H1 (cell line): ENCODE data around the gene YWHAQ. TPM values are rescaled to one million over a fixed set of nuclear protein-coding genes. Genes with fewer than 3 reads are reported as not detected.

ENCODE experiments used
- CTCF ChIA-PET: fragments of 300-600 bp; sonication (Branson Sonifier 250); formaldehyde crosslinking; loops from one replicate; lab custom pipeline; 2021; ENCODE audit not compliant: partially characterized antibody; lab: Charles Lee
- POLR2A ChIA-PET: fragments of 300-600 bp; sonication (Branson Sonifier 250); formaldehyde crosslinking; loops from one replicate; lab custom pipeline; 2021; ENCODE audit warnings: inconsistent platforms; ENCODE audit not compliant: partially characterized antibody; lab: Charles Lee
- DNase-seq, 2 experiments: peaks; one replicate each; pipeline versions ENCODE4 v3.0.0 to v3.0.0-alpha.2; 2010 to 2022; ENCODE audit warnings: low spot score in 2 of 2, low read depth in 1 of 2, mixed read lengths in 1 of 2
- FAIRE-seq: peaks from 2 replicates; lab custom pipeline; 2011; peaks lifted over from hg19 to GRCh38; lab: Jason Lieb, UNC
- H2AFZ ChIP-seq: 2 replicates; pipeline ENCODE4 v1.8.1; 2012; ENCODE audit warnings: low read length, inconsistent platforms
- H2AK5ac ChIP-seq: 2 replicates; pipeline ENCODE4 v1.6.1; 2013; ENCODE audit warnings: low read depth, low read length
- H2BK120ac ChIP-seq: replicated peaks from 2 replicates; pipeline ENCODE3; 2013; ENCODE audit warnings: low read depth, low read length, inconsistent platforms
- H2BK12ac ChIP-seq: 2 replicates; pipeline ENCODE4 v1.6.1; 2013; ENCODE audit warnings: low read depth, low read length
- H2BK15ac ChIP-seq: 2 replicates; pipeline ENCODE4 v1.6.1; 2013; ENCODE audit warnings: low read length
- H2BK20ac ChIP-seq: 2 replicates; pipeline ENCODE4 v1.6.1; 2013; ENCODE audit warnings: low read length
- H2BK5ac ChIP-seq: 2 replicates; pipeline ENCODE4 v1.6.1; 2013; ENCODE audit warnings: low read depth, low read length
- H3K14ac ChIP-seq: 2 replicates; pipeline ENCODE4 v1.6.1; 2013; ENCODE audit warnings: inconsistent platforms; ENCODE audit not compliant: insufficient read length
- H3K18ac ChIP-seq: 2 replicates; pipeline ENCODE4 v1.6.1; 2013; ENCODE audit warnings: low read length; ENCODE audit errors: extremely low read depth
- H3K23ac ChIP-seq: 2 replicates; pipeline ENCODE4 v1.6.1; 2013; ENCODE audit warnings: inconsistent platforms; ENCODE audit not compliant: insufficient read length
- H3K23me2 ChIP-seq: 2 replicates; pipeline ENCODE4 v1.6.1; 2013; ENCODE audit warnings: low read depth, low read length
- H3K27ac ChIP-seq: 2 replicates; pipeline ENCODE4 v1.6.1; 2011; ENCODE audit warnings: low read depth, low read length, inconsistent platforms
- H3K27me3 ChIP-seq, 4 experiments: replicated peaks in 1 of 4; 1 replicate in 1 of 4; 2 replicates in 3 of 4; pipeline versions ENCODE4 v1.6.1 to v1.8.1; 2011 to 2013; ENCODE audit warnings: low read length in 3 of 4, mild to moderate bottlenecking in 3 of 4, inconsistent platforms in 2 of 4, mixed read lengths in 2 of 4, moderate library complexity in 1 of 4; ENCODE audit not compliant: control insufficient read depth in 3 of 4, insufficient read depth in 3 of 4; ENCODE audit errors: extremely low read depth in 1 of 4
- H3K36me3 ChIP-seq, 4 experiments: 2 replicates each; pipeline versions ENCODE4 v1.6.1 to v1.8.1; 2011 to 2013; ENCODE audit warnings: mild to moderate bottlenecking in 4 of 4, low read length in 3 of 4, moderate library complexity in 2 of 4, control low read depth in 1 of 4, inconsistent platforms in 1 of 4; ENCODE audit not compliant: insufficient read depth in 4 of 4, control insufficient read depth in 2 of 4
- H3K4ac ChIP-seq: replicated peaks from 2 replicates; pipeline ENCODE3; 2013; ENCODE audit warnings: low read length, low read depth, mixed read lengths, inconsistent platforms; ENCODE audit not compliant: insufficient read length
- H3K4me1 ChIP-seq, 4 experiments: replicated peaks in 1 of 4; 1 replicate in 1 of 4; 2 replicates in 3 of 4; pipeline versions ENCODE4 v1.6.1 to v1.8.1; 2011 to 2013; ENCODE audit warnings: low read length in 3 of 4, inconsistent platforms in 2 of 4, mixed read lengths in 1 of 4; ENCODE audit not compliant: insufficient read depth in 4 of 4, control insufficient read depth in 3 of 4
- H3K4me2 ChIP-seq, 2 experiments: 2 replicates each; pipeline versions ENCODE4 v1.6.1 to v1.8.1; 2011 to 2013; ENCODE audit warnings: low read depth in 2 of 2, low read length in 2 of 2, control low read depth in 1 of 2, inconsistent platforms in 1 of 2, mild to moderate bottlenecking in 1 of 2; ENCODE audit not compliant: insufficient read depth in 1 of 2
- H3K4me3 ChIP-seq, 4 experiments: fragments of 200-600, 300-600 bp in 1 of 4; sonication (generic), shearing (Covaris generic), sonication (Bioruptor Twin) in 1 of 4; 2 replicates each; pipeline versions ENCODE4 v1.5.1 to v1.8.1; 2011 to 2016; ENCODE audit warnings: low read length in 4 of 4, low read depth in 3 of 4, control low read depth in 2 of 4, inconsistent platforms in 2 of 4, mild to moderate bottlenecking in 2 of 4, mixed read lengths in 1 of 4, moderate library complexity in 1 of 4; ENCODE audit not compliant: insufficient read depth in 2 of 4; ENCODE audit errors: extremely low read depth in 1 of 4
- H3K56ac ChIP-seq: replicated peaks from 2 replicates; pipeline ENCODE3; 2013; ENCODE audit warnings: low read depth, mild to moderate bottlenecking, mixed read lengths, low read length, inconsistent platforms; ENCODE audit not compliant: insufficient read length
- H3K79me1 ChIP-seq: 2 replicates; pipeline ENCODE4 v1.6.1; 2013; ENCODE audit warnings: low read depth, low read length, control low read depth
- H3K79me2 ChIP-seq, 2 experiments: 2 replicates each; pipeline versions ENCODE4 v1.6.1 to v1.8.1; 2012 to 2013; ENCODE audit warnings: low read length in 2 of 2, mild to moderate bottlenecking in 2 of 2, inconsistent platforms in 1 of 2; ENCODE audit not compliant: insufficient read depth in 2 of 2, control insufficient read depth in 1 of 2
- H3K9ac ChIP-seq, 4 experiments: replicated peaks in 1 of 4; 1 replicate in 1 of 4; 2 replicates in 3 of 4; pipeline versions ENCODE4 v1.6.1 to v1.8.1; 2011 to 2013; ENCODE audit warnings: low read depth in 3 of 4, low read length in 3 of 4, control low read depth in 2 of 4, mild to moderate bottlenecking in 2 of 4, moderate library complexity in 2 of 4, inconsistent platforms in 1 of 4; ENCODE audit errors: extremely low read depth in 1 of 4
- H3K9me3 ChIP-seq, 2 experiments: 2 replicates each; pipeline versions ENCODE4 v1.6.1 to v1.8.1; 2012 to 2013; ENCODE audit warnings: mild to moderate bottlenecking in 2 of 2, moderate library complexity in 2 of 2, control low read depth in 1 of 2, inconsistent platforms in 1 of 2, low read depth in 1 of 2, low read length in 1 of 2, mixed read lengths in 1 of 2; ENCODE audit not compliant: insufficient read depth in 2 of 2
- H4K20me1 ChIP-seq, 2 experiments: replicated peaks in 1 of 2; 2 replicates each; pipeline versions ENCODE3 to v1.8.1; 2011 to 2013; ENCODE audit warnings: inconsistent platforms in 2 of 2, low read length in 2 of 2, mild to moderate bottlenecking in 1 of 2; ENCODE audit not compliant: insufficient read depth in 2 of 2, control insufficient read depth in 1 of 2
- H4K5ac ChIP-seq: 2 replicates; pipeline ENCODE4 v1.6.1; 2013; ENCODE audit warnings: low read length, low read depth, mixed read lengths, inconsistent platforms; ENCODE audit not compliant: insufficient read length
- H4K8ac ChIP-seq: 2 replicates; pipeline ENCODE4 v1.8.0; 2013; ENCODE audit warnings: mild to moderate bottlenecking, moderate library complexity, low read length, inconsistent platforms; ENCODE audit not compliant: insufficient read depth; ENCODE audit errors: extremely low read depth
- H4K91ac ChIP-seq: replicated peaks from 2 replicates; pipeline ENCODE3; 2013; ENCODE audit warnings: low read length, mixed read lengths, inconsistent platforms; ENCODE audit not compliant: insufficient read length
- CHD1 ChIP-seq: IDR thresholded peaks from 2 replicates; pipeline ENCODE4 v1.6.1; 2012; ENCODE audit warnings: low read depth, low read length, improper control_type of control experiment
- JUND ChIP-seq: IDR thresholded peaks from 2 replicates; pipeline ENCODE4 v1.6.1; 2011; ENCODE audit warnings: mild to moderate bottlenecking, improper control_type of control experiment, low read length
- WGBS, 2 experiments: shearing (Covaris generic) in 1 of 2; methylation state at CpG; one replicate each; pipeline versions ENCODE4 v1.1.6 to v1.1.7; 2013 to 2015; ENCODE audit warnings: low lambda C conversion rate in 2 of 2, mixed read lengths in 2 of 2, inconsistent platforms in 1 of 2, low coverage in 1 of 2, missing lambda C conversion rate in 1 of 2; ENCODE audit not compliant: insufficient replicate concordance in 2 of 2, insufficient coverage in 1 of 2, insufficient read length in 1 of 2; ENCODE audit errors: extremely low coverage in 1 of 2, missing lambda C conversion rate in 1 of 2; 5-methylcytosine and 5-hydroxymethylcytosine counted together
- polyA plus RNA-seq, 7 experiments: library from polyadenylated mRNA; depleted of rRNA in 3 of 7; stranded (reverse) in 5 of 7; unstranded in 2 of 7; fragments of >200 nt in 5 of 7; fragments of 200-250 nt in 2 of 7; gene quantifications; 1 replicate in 5 of 7; 2 replicates in 1 of 7; 4 replicates in 1 of 7; pipeline versions ENCODE4 v1.2.1 to v1.2.3, GENCODE V29; 2011 to 2013; ENCODE audit warnings: missing spikeins in 2 of 7, mixed read lengths in 2 of 7
- total RNA-seq: library from RNA; stranded (reverse); fragmentation: NEBNext Ultra II Directional; extraction: Animal tissue kit (Norgen Biotek cat#: 25700); gene quantifications from 2 replicates; pipeline ENCODE4 v1.2.1, GENCODE V29; 2021
- TF ChIP-seq, protein P1 (sequence below), 3 experiments: IDR thresholded peaks; 1 replicate in 2 of 3; 2 replicates in 1 of 3; pipeline versions ENCODE4 v1.5.1 to v1.6.1; 2011; ENCODE audit warnings: low read length in 3 of 3, mild to moderate bottlenecking in 3 of 3, inconsistent platforms in 2 of 3, low read depth in 1 of 3, moderate library complexity in 1 of 3; ENCODE audit not compliant: insufficient read depth in 1 of 3; ENCODE audit errors: control extremely low read depth in 1 of 3

YWHAQ gene
- total and polyA plus RNA-seq, 2 of the 8 experiments (the other 6 are each of a cell fraction or from before 2014, with no cell fraction given), result 244 to 480 TPM

- H4K91ac ChIP-seq, result no peak overlapping the region
- H2BK5ac ChIP-seq, result no peak overlapping the region
- no peak overlapping the region for H2BK15ac ChIP-seq
- no peak overlapping the region for H2AFZ ChIP-seq
- no peak overlapping the region for H2AK5ac ChIP-seq
- no peak overlapping the region for H2BK20ac ChIP-seq
- FAIRE-seq (no peak), DNase-seq (no peak)
- no peaks in the 10 kb centered on the region for H3K27me3 ChIP-seq
- no peaks in the 10 kb centered on the region for H3K4me1 ChIP-seq
- WGBS, 2 experiments, result 87% methylated on average over 4 of the region's 4 CpGs; no CpG with 5 or more reads in 1 of the 2 experiments
- no peak overlapping the region for H3K4ac ChIP-seq
- H4K5ac ChIP-seq, result no peak overlapping the region
- no peaks in the 10 kb centered on the region for H3K23me2 ChIP-seq
- no peak overlapping the region for H3K4me3 ChIP-seq
- H3K4me2 ChIP-seq, result no peak overlapping the region
- no peaks in the 10 kb centered on the region for H3K79me1 ChIP-seq
- TF ChIP-seq, protein P1, sequence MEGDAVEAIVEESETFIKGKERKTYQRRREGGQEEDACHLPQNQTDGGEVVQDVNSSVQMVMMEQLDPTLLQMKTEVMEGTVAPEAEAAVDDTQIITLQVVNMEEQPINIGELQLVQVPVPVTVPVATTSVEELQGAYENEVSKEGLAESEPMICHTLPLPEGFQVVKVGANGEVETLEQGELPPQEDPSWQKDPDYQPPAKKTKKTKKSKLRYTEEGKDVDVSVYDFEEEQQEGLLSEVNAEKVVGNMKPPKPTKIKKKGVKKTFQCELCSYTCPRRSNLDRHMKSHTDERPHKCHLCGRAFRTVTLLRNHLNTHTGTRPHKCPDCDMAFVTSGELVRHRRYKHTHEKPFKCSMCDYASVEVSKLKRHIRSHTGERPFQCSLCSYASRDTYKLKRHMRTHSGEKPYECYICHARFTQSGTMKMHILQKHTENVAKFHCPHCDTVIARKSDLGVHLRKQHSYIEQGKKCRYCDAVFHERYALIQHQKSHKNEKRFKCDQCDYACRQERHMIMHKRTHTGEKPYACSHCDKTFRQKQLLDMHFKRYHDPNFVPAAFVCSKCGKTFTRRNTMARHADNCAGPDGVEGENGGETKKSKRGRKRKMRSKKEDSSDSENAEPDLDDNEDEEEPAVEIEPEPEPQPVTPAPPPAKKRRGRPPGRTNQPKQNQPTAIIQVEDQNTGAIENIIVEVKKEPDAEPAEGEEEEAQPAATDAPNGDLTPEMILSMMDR (IDR thresholded peaks at IDR 0.05; ENCODE audit: control extremely low read depth in 1 of 3, insufficient read depth in 1 of 3, low read depth in 1 of 3, low read length in 3 of 3), result peak in 2 of 3 experiments; percentile 33 to 34; a peak in 3 of 4 replicates
- TF ChIP-seq CHD1, result no peak
- no peak for TF ChIP-seq JUND
- H3K14ac ChIP-seq, result no peak overlapping the region
- ChIA-PET POLR2A (no interaction called here), CTCF (interaction anchor here (0.8 to 1.6 kb wide), 4 partner anchors 11 to 213 kb away, joined by 3 to 4 read pairs (median 4); no protein-coding TSS in a partner anchor)
- no peak overlapping the region for H2BK120ac ChIP-seq
- no peak overlapping the region for H3K18ac ChIP-seq
- no peaks in the 10 kb centered on the region for H3K36me3 ChIP-seq
- no peak overlapping the region for H3K56ac ChIP-seq
- H2BK12ac ChIP-seq, result no peak overlapping the region
- H3K23ac ChIP-seq, result no peak overlapping the region
- no peaks in the 10 kb centered on the region for H3K9me3 ChIP-seq
- H3K9ac ChIP-seq, result no peak overlapping the region
- peaks cover 0 to 2% of the 10 kb centered on the region in 2 experiments for H4K20me1 ChIP-seq
- no peaks in the 10 kb centered on the region for H3K79me2 ChIP-seq
- H3K27ac ChIP-seq, result no peak overlapping the region
- no peak overlapping the region for H4K8ac ChIP-seq
Measured at GRCh38 chr2:9573840-9574239, 57.0 kb downstream of the YWHAQ start.
